Hematopoietic multipotent progenitor cell treated with erythropoietin and hydrocortisone succinate and interleukin-3 and kit ligand, for 6 days (in vitro differentiated cells): ENCODE measurements around the gene OTUB2.

Source experiments
- DNase-seq: peaks from one replicate; pipeline ENCODE4 v3.0.0-alpha.2; 2015

Gene OTUB2

GRCh38 chr14:94026173-94026888 lies at the start of gene OTUB2:
TSS of gene OTUB2 (plus strand) at chr14:94026340. CDS start at chr14:94026538, 198 bp downstream.
- peak; percentile 98 for DNase-seq

DNA sequence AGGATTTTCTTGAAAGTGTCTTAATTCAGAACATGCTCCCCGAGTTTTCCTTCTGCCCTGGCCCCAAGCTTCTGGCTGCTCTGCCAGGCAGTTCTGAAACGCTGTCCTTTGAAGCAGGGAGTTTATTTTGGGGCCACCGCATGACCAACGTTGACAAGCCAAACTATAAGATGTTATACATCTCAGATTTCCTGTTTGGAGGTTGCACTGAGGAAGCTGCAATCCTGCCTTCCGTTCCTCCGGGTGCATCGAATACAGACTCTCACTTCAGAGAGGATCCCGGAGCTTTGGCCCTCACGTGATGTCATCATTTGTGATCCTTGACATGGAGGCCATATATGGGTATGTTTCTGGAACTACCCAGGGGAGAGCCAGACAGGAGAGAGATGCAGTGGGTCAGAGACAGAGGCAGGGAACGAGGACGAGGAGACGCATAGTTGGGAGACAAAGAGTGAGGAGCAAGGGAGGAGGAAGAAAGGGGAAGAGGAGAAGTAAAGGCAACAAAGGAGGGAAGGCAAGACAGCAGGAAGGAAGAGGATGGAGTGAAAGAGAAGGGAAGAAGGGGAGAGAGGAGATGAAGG lies 49.6 kb upstream of the OTUB2 start, which contains the start of gene ASB2:
ASB2 (minus strand) TSS at position 94 of the 581 bp plus-strand sequence. CDS start 12,031 bp downstream, outside the sequence.
- no peak for DNase-seq

GRCh38 chr14:93977171-93977570 lies 49.0 kb upstream of the OTUB2 start:
- DNase-seq: no peak

GRCh38 chr14:93977790-93978581 lies 48.2 kb upstream of the OTUB2 start:
- peak; percentile 48 for DNase-seq

- no peak for DNase-seq
Measured at GRCh38 chr14:93978735-93979134, 47.4 kb upstream of the OTUB2 start.

DNA sequence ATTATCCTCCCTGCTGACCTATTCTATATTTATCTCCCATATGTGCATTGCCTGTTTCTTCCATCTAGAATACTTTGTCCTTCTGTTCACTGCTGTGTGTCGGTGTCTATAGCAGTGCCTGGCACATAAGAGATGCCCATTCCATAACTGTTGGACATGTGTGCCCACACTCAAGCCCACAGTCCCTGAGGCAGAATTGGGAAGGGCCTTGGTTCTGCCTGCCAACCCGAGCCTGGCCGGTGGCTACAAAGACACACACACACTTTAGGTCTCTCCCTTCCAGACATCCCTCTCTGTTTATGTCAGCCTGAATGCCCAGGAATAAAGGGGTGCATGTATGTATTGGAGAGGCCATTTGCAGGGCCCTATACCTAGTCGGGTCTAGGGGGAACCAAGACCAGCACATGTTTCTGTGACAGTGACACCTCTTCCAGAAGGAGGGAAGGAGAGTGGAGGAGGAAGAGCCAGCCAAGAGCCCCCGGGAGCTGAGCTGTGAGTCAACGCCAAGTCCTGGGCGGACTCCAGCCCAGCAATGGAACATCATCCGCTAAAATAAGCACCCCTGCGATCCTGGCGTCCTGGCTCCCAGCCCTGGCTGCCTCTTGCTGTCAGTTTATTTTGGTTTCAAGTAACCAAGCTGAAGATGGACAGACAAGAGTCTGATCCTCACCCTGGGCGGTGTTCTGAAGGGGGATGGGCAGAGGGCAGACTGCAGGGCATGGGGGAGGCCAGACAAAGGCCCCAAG lies 45.5 kb upstream of the OTUB2 start:
- DNase-seq: no peak

GRCh38 chr14:93981316-93982229 lies 44.6 kb upstream of the OTUB2 start:
- DNase-seq: no peak

DNA sequence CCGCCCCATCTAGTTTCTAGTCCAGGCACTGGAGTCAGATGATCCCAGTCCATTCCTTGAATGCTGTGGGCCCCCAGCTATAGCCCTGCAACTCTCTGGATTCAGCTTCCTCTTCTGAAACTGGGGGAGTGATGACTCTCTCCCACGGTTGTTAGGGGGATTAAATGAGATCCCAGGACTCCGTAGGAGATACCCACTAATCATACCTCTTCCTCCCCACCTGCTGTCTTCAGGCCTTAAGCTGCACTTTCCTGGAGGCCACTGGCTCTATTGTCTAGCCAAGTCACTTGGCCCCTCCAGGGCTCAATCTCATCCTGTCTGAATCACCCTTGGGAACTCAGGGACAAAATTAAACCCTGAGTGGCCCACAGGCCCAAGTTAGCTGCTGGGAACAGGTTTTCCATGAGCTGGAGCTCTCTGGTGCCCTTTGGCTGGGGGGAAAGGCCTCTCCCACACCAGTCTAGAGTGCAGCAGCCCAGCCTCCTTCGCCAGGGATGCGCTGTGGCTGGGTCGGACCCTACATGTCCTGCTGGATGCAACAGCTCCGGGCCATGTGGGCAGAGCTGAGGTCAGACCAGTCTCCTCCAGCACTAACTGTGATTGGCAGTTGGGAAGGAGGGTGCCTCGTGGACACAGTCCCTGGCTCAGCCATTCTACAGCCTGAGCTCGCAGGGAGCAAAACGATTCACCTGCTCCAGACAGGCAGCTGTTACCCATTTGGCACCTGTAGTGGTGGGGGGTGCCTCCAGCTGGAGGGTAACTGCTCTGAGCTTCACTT lies 43.7 kb upstream of the OTUB2 start:
- DNase-seq: no peak

DNA sequence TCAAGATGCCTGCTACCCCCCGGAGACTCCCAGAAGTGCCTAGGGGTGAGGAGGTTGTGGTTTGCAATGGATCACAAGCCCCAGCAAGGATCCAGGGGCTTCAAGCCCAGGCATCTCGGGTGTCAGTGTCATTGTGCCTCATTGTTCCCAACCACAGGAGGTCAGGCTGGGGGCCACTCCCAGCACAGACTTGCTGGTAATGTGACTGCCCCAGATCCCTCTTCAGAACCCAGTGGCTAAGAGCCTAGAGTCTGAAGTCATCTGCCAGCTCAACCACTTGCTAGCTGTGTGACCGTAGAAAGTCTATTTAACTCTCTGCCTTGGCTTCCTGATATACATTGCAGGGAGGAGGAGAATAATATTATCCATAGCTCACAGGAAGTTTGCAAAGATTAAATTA lies 42.1 kb upstream of the OTUB2 start:
- DNase-seq: no peak

GRCh38 chr14:93984987-93985410 lies 41.1 kb upstream of the OTUB2 start:
- DNase-seq: peak; percentile 38

DNA sequence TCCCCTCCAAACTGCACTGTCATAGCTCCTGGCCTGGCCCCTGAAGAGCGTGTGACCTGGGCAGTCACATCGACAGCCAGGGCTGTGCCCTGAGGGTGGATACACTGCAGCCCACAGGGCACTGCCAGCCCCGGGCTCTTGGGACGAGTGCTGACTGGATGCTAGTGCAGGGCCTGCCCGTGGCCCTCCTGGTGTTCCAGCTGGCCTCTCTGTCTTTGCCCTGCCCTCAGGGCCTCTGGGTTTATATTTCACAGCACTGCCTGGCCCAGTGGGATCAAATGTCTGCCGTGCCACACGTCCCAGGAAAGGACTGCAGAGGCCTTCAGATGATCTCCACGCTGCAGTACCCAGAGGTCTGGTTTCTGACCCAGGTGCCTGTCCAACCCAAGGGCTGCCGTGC lies 39.2 kb upstream of the OTUB2 start:
- no peak for DNase-seq

DNA sequence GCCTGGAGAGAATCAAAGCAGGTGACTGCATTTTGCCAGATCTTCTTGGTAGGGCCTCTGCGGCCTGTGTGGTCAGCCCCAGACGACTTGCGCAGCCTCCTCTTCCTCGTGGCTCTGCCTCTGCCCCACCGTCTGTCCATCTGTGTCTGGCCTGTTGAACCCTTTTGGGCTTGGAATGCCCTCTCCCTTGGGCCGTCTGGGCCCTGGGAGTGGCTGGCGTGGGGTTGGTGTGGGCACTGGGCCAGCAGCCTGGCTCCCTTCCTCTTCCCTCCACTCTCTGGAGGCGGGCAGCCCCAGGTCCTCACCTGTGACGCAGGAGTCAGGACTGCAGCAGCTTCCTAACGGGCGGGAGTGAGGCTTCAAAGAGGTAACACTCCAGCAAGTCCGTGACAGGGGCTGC lies 38.8 kb upstream of the OTUB2 start:
- DNase-seq: no peak

DNA sequence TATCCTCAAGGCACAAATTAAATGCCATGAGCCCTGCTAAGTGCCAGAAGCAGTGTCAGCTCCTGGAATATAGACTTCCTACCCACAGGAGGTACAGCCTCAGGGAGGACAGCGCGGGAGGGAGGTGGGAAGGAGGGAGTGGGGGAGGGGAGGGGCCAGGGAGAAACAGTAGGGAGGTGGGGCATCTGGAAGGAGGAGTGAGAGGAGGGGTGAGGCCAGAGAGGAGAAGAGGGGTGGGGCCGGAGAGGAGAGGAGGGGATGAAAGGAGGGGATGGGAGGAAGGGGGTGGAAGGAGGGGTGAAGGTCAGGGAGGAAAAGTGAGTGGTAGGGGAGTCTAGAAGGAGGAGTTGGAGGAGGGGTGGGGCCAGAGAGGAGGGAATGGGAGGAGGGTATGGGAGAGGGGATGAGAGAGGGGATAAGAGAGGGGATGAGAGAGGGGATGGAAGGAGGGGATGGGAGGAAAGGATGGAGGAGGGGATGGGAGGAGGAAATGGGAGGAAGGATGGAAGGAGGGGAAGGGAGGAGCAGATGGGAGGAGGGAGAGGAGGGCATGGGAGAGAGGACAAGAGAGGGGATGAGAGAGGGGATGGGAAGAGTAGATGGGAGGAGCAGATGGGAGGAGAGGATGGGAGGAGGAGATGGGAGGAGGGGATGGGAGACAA lies 38.2 kb upstream of the OTUB2 start:
- no peak for DNase-seq

- peak; percentile 16 for DNase-seq
Measured at GRCh38 chr14:93989939-93990338, 36.2 kb upstream of the OTUB2 start.

GRCh38 chr14:93991212-93991611 lies 34.9 kb upstream of the OTUB2 start:
- no peak for DNase-seq

- DNase-seq: no peak
Measured at GRCh38 chr14:93991649-93992048, 34.5 kb upstream of the OTUB2 start.

GRCh38 chr14:93993382-93993781 lies 32.8 kb upstream of the OTUB2 start:
- no peak for DNase-seq

- no peak for DNase-seq
Measured at GRCh38 chr14:93994919-93995682, 31.0 kb upstream of the OTUB2 start.

- no peak for DNase-seq
Measured at GRCh38 chr14:93996130-93996695, 29.9 kb upstream of the OTUB2 start.
